ENCODE data around the gene DNER.

DNER gene

GRCh38 chr2:229740279-229740678 lies 25.9 kb upstream of the DNER start:
- no peak overlapping the region for H3K4me3 ChIP-seq (ENCODE audit: low read depth, low read length)
- DNase-seq (ENCODE audit: low read depth): no peak
- no peak for TF ChIP-seq CTCF (conservative IDR thresholded peaks at IDR 0.05; ENCODE audit: low read depth, low read length)

GRCh38 chr2:229738024-229738625 lies 23.8 kb upstream of the DNER start:
- DNase-seq (ENCODE audit: low read depth): no peak
- no peak overlapping the region for H3K4me3 ChIP-seq (ENCODE audit: low read depth, low read length)
- no peak for TF ChIP-seq CTCF (conservative IDR thresholded peaks at IDR 0.05; ENCODE audit: low read depth, low read length)

- DNase-seq (ENCODE audit: low read depth): no peak
- no peak for TF ChIP-seq CTCF (conservative IDR thresholded peaks at IDR 0.05; ENCODE audit: low read depth, low read length)
- H3K4me3 ChIP-seq (ENCODE audit: low read depth, low read length): no peak overlapping the region
These were observed 20.1 kb upstream of the DNER start for GRCh38 chr2:229734410-229734809.

GRCh38 chr2:229733611-229734245 lies 19.4 kb upstream of the DNER start:
- DNase-seq (ENCODE audit: low read depth): no peak
- H3K4me3 ChIP-seq (ENCODE audit: low read depth, low read length): no peak overlapping the region
- no peak for TF ChIP-seq CTCF (conservative IDR thresholded peaks at IDR 0.05; ENCODE audit: low read depth, low read length)

GRCh38 chr2:229732897-229733296 lies 18.5 kb upstream of the DNER start:
- H3K4me3 ChIP-seq (ENCODE audit: low read depth, low read length): no peak overlapping the region
- no peak for TF ChIP-seq CTCF (conservative IDR thresholded peaks at IDR 0.05; ENCODE audit: low read depth, low read length)
- no peak for DNase-seq (ENCODE audit: low read depth)

- DNase-seq (ENCODE audit: low read depth): peak; percentile 68
- no peak overlapping the region for H3K4me3 ChIP-seq (ENCODE audit: low read depth, low read length)
- no peak for TF ChIP-seq CTCF (conservative IDR thresholded peaks at IDR 0.05; ENCODE audit: low read depth, low read length)
These were observed 17.6 kb upstream of the DNER start for GRCh38 chr2:229731916-229732315.

- TF ChIP-seq CTCF (conservative IDR thresholded peaks at IDR 0.05; ENCODE audit: low read depth, low read length): no peak
- no peak overlapping the region for H3K4me3 ChIP-seq (ENCODE audit: low read depth, low read length)
These were observed 17.0 kb upstream of the DNER start for GRCh38 chr2:229731363-229731762.

More at GRCh38 chr2:229731363-229731762, 17.0 kb upstream of the DNER start:
- DNase-seq (ENCODE audit: low read depth): no peak

All from choroid plexus epithelial cell (primary cell).